AG08396 (cell line): ENCODE measurements around the gene PLD4.
"Not testable (repeated sequence)": the region's sequence is repeated elsewhere in the genome, so short reads cannot be mapped to it uniquely, and the experiment has no call there.

Experiments used
- DNase-seq: peaks from one replicate; pipeline ENCODE4 v3.0.0; 2012; ENCODE audit warnings: low spot score, mixed read lengths

PLD4 gene

GRCh38 chr14:104899781-104900180, 24.9 kb upstream of the PLD4 start:
- DNase-seq: no peak

DNA sequence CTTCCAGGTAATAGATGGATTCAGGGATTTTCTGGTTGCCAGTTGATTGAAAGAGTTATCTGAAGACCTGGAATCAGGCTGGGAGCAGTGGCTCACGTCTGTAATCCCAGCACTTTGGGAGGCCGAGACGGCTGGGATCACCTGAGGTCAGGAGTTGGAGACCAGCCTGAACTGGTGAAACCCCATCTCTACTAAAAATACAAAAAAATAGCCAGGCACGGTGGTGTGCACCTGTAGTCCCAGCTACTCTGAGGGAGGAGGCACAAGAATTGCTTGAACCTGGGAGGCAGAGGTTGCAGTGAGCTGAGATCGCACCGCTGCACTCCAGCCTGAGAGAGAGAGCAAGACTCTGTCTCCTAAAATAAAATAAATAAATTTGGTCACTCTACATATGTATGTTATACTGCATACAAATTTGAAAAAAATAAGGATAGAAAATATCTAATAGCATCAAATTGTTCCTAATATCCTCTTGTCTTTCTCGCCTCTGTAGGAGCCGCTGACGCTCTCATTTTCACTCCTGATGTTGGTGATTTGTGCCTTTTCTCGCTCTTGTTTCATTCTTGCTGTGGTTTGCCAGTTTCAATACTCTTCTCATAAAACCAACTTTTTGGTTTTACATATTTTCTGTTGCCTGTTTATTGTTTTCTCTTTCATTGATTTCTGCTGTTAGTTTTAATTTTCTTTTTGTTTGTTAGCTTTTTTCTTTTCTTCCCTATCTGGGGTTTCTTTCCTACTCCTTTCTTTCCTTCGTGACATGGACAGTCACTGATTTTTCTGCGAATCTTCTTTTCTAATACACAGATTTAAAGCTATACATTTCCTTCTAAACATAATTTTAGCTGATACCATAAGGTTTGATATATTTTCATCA, 23.8 kb upstream of the PLD4 start:
- no peak for DNase-seq

DNA sequence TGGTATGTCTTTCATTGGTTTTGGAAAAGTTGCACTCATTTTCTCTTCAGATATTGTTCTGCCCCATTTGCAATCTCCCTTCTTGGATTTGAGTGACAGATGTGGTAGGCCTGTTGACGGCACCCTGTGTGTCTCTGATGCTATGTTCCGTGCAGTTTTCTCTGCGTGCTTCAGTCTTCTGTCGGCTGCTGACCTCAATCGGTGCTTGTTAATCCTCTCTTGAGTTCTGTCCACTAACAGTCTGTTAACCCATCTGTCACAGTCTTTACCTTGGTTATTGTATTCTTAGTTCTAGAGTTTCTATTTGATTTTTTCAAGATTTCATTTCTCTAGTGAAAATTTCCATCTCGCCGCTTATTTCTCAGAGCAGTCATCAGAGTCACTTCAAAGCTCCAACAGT, 20.7 kb upstream of the PLD4 start:
- no peak for DNase-seq

GRCh38 chr14:104904650-104905578, 19.8 kb upstream of the PLD4 start:
- DNase-seq: not testable (repeated sequence)

DNA sequence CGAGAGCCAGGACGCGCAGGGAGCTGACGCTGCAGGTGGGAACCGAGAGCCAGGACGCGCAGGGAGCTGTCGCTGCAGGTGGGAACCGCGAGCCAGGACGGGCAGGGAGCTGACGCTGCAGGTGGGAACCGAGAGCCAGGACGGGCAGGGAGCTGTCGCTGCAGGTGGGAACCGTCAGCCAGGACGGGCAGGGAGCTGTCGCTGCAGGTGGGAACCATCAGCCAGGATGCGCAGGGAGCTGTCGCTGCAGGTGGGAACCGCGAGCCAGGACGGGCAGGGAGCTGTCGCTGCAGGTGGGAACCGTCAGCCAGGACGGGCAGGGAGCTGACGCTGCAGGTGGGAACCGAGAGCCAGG, 19.1 kb upstream of the PLD4 start:
- not testable (repeated sequence) for DNase-seq

- DNase-seq: no peak
Measured at GRCh38 chr14:104908303-104908702, 16.4 kb upstream of the PLD4 start.

DNA sequence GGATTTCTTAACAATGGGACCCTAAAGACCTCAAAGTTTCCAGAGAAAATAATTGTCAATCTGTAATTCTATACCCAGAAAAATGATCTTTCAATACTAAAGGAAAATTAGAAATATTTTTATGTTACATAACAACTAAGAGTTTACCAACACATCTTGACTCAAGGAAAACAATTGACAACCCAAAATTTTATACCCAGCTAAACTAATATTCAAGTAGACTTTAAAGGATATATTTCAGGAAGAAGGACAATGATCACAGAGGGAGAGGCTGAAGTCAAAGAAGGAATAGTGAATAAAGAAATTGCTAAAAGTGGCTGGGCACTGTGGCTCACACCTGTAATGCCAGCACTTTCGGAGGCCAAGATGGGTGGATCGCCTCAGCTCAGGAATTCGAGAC, 12.6 kb upstream of the PLD4 start:
- no peak for DNase-seq

DNA sequence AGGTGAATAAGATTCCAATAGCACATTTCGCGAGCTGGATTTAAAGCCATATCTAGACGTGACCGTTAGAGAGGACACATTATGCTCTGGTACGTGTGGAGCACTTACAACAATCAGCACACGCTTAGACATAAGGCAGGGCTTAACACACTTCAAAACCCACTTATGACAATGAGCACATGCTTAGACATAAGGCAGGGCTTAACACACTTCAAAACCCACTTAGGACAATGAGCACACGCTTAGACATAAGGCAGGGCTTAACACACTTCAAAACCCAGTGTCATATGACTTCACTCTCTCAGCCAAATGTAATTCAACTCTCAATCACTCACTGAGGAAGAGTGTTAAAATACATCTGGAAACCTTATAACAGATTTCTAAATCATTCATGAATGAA, 11.2 kb upstream of the PLD4 start:
- DNase-seq: no peak

GRCh38 chr14:104917116-104917515, 7.6 kb upstream of the PLD4 start:
- DNase-seq: no peak

GRCh38 chr14:104917993-104918392, 6.7 kb upstream of the PLD4 start:
- DNase-seq: no peak

GRCh38 chr14:104919152-104919992, 5.3 kb upstream of the PLD4 start:
- not testable (repeated sequence) for DNase-seq

DNA sequence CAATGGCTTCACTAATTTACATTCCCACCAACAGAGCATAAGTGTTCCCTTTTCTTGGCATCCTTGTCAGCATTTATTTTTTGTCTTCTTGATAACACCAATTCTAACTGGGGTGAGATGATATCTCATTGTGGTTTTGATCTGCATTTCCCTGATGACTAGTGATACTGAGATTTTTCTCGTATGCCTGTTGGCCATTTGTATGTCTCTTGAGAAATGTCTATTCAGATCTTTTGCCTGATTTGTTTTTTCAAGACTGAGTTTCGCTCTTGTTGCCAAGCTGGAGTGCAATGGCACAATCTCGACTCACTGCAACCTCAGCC, 4.7 kb upstream of the PLD4 start:
- no peak for DNase-seq

DNA sequence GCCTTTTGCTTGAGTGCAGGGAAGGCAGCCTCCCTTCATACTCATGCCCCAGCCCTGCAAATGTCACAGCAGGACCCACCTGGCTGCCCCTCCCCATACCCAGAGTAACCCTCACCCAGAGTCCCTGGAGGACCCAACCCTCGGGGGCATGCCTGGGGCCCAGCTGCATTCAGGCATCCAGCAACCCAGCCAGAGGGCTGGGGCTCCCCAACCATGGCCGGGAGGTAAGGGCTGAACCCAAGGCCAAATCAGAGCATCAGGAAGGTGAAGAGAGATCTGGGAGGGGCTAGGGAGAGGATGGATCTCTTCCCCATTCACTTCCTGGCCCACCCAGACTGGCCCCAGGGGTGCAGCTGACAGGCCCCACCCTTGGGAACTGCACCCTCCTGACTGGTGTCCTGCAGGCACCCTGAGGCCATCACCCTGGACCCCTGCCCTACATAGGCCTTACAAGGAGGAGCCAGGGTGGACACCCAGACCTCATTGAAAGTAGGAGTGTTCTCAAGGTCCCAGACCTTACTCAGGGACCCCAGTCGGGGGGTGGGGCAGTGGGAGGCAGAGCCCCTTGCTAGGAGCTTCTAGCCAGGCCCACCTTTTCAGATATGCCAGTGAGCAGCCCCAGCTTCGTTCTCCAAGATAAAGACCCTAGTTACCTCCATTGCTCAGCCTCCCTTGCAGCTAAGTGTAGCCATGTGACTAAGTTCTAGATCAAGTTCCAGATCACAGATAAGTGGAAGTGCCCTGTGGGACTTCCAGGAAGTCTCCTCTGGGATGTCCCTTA, 849 bp upstream of the PLD4 start:
- DNase-seq: no peak

DNA sequence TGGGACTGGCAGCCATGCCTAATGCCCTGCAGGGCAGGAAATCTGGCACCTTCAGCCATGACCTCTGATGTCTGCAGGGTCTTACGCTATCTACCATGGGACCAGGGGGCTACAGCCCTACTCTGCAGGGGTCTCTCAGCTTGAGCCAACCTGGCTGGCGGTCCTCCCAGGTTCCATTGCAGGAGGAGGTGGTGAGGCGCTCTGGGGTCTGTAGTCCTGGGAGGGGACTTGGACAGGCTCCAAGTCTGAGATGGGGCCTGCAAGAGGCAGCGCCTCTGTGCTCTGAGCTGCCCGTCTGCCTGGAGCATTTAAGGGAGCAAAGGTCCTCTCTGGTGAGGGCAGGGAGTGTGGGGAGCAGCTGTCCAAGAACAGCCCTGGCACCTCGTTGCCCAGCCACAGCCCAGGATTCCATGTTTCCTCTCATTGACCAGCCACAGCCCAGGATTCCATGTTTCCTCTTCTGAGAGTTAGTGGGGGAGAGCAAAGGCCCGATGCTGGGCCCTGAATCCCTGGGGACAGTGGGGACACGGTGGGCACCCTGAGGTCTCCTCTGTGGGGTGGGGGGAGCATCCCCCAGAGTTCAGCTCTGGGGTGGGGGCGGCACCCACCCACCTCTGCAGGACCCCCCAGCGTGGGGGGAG, 655 bp downstream of the PLD4 start:
- no peak for DNase-seq

DNA sequence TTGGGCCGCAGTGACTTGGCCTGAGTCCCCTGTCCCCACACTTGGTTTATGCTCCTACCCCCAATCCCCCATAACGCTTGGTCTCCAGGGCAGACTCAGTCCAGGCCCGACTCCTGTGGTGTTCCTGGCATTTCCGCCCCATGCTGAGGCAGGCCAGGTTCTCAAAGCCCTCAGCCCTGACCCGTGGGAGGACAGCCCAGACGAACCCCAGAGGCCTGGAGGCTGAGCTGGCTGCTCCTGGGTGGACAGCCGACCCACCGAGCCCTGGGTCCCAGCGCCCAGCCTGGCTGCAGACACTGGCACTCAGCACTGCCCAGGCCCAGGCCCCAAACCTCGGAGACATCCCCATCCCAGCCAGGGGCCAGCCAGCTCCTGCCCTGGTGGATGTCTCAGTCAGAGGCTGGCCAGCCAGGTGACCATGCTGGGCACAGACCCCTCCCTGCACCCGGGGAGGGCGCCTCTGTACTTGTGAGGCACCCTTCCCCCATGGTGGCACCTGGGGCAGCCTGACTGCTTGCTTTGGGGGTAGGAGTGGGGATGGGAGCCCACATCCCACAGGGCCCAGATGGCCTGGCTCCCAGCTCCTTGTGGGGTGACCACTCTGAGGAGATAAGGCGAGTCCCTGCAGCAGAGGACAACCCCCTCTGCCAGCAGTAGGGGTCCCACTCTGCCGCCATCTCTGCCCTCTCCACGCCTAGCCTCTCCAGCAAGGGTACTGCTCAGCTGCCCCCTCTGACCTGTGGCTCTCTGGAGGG, 1.4 kb downstream of the PLD4 start:
- peak; percentile 13 for DNase-seq

GRCh38 chr14:104926619-104927431, 2.1 kb downstream of the PLD4 start:
- no peak for DNase-seq

DNA sequence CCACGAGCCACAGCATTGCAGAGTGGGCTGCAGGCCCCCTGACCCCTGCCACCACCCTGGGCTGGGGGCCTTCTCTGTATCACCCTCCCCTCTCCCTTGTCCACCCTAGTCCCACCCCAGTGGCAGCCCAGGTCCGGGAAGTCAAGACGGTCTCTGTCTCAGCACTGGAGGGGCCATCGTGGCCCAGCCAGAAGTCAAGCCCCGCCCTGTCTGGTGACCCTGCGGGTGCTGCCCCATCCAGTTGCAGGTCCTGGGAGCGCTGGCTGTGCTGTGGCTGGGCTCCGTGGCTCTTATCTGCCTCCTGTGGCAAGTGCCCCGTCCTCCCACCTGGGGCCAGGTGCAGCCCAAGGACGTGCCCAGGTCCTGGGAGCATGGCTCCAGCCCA, 2.7 kb downstream of the PLD4 start:
- DNase-seq: no peak

- no peak for DNase-seq
Measured at GRCh38 chr14:104927901-104928300, 3.2 kb downstream of the PLD4 start.

DNA sequence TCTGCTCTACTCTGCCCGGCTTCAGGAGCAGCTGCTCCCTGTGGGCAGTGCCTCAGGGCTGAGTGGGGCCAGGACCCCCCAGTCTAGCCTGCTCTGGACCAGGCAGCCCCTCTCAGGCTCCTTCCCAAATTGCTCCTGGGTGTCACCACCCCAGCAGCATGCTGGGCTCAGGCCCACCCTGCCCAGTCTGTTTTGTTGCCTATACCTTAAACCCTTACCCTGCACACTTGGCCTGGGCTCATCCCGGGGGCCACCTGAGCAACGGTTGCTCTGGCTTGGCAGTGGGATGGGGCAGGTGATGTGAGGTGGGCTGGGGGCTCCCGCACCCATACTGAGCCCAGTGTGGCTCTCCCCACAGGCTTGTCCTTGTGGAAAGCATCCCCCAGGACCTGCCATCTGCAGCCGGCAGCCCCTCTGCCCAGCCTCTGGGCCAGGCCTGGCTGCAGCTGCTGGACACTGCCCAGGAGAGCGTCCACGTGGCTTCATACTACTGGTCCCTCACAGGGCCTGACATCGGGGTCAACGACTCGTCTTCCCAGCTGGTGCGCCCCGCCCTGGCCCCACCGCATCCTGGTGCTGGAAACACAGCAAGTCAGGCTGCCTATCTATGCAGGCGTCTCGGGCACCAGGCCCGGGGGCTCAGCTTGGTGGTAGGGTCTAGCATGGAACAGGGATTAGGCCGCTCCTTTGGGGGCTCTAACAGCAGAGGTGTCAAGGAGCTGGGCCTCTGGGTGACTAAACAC, 3.9 kb downstream of the PLD4 start:
- peak; percentile 9 for DNase-seq
